ENCODE data around the gene COX14.

Gene COX14

DNA sequence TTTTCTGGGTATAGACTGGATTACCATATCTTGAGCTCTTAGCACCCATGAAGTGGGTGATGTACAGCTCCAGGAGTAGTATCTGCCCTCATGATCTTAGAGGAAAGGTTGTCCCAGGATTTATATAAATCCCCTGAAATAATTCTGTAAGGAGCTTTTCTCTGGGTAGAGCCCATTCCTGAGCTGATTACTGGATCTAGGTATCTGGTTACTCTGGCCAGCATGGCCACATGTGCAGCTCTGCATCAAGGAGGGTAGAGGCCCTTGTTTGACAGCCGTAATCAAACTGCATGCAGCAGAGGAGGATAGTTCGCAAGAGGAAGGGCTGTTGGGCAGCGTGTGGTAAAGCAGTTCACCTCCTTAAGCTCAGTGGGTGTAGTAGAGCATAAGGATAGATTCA is 8.5 kb downstream of the COX14 start:
- H3K27ac ChIP-seq (ENCODE audit: extremely low read depth, low read depth, low read length), result no peak overlapping the region
- no peak overlapping the region for H3K4me3 ChIP-seq (ENCODE audit: low read depth, low read length)
- H3K9me3 ChIP-seq (ENCODE audit: control insufficient read depth, insufficient read depth, low read depth, low read length), result no peaks in the 10 kb centered on the region
- TF ChIP-seq ZNF350 (tag by site-specific recombination; IDR thresholded peaks at IDR 0.05) (no peak), ZNF777 (tag by site-specific recombination; IDR thresholded peaks at IDR 0.05; ENCODE audit: borderline replicate concordance) (no peak), ZNF157 (tag by site-specific recombination; IDR thresholded peaks at IDR 0.05) (no peak), EGR2 (tag by site-specific recombination; IDR thresholded peaks at IDR 0.05; ENCODE audit: low read depth) (no peak), ZNF37A (tag by site-specific recombination; IDR thresholded peaks at IDR 0.05) (no peak), ZNF544 (tag by site-specific recombination; IDR thresholded peaks at IDR 0.05) (no peak), ZXDB (tag by site-specific recombination; IDR thresholded peaks at IDR 0.05) (no peak), ZNF274 (IDR thresholded peaks at IDR 0.05; ENCODE audit: low read length) (no peak), ZNF274 (tag by site-specific recombination; IDR thresholded peaks at IDR 0.05; ENCODE audit: borderline replicate concordance) (no peak), ZNF426 (tag by site-specific recombination; IDR thresholded peaks at IDR 0.05) (no peak), ZNF10 (tag by site-specific recombination; IDR thresholded peaks at IDR 0.05) (no peak), IKZF3 (tag by site-specific recombination; IDR thresholded peaks at IDR 0.05) (no peak), ZNF132 (tag by site-specific recombination; IDR thresholded peaks at IDR 0.05; ENCODE audit: borderline replicate concordance) (no peak), KLF16 (tag by site-specific recombination; IDR thresholded peaks at IDR 0.05) (no peak)
- TF ChIP-seq, protein P1, sequence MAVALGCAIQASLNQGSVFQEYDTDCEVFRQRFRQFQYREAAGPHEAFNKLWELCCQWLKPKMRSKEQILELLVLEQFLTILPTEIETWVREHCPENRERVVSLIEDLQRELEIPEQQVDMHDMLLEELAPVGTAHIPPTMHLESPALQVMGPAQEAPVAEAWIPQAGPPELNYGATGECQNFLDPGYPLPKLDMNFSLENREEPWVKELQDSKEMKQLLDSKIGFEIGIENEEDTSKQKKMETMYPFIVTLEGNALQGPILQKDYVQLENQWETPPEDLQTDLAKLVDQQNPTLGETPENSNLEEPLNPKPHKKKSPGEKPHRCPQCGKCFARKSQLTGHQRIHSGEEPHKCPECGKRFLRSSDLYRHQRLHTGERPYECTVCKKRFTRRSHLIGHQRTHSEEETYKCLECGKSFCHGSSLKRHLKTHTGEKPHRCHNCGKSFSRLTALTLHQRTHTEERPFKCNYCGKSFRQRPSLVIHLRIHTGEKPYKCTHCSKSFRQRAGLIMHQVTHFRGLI (tag by site-specific recombination; IDR thresholded peaks at IDR 0.05), result no peak
- H3K4me1 ChIP-seq (ENCODE audit: control insufficient read depth, insufficient read depth, low read length), result 0 out of 2 replicates have a peak, but pooled peaks cover 2% of the 10 kb centered on the region
- POLR2A ChIA-PET, result interaction anchor here (1.5 kb wide), 1 partner anchor 8 kb away, joined by 8 read pairs; the partner anchor contains the start of gene COX14
- H3K36me3 ChIP-seq (ENCODE audit: control insufficient read depth in 2 of 2, insufficient read depth in 1 of 2, low read length in 2 of 2), result peaks cover 15 to 56% of the 10 kb centered on the region in 2 experiments
- CTCF ChIA-PET, result interaction anchor here (2.9 kb wide), 1 partner anchor 9 kb away, joined by 13 read pairs; the partner anchor contains the start of gene COX14

DNA sequence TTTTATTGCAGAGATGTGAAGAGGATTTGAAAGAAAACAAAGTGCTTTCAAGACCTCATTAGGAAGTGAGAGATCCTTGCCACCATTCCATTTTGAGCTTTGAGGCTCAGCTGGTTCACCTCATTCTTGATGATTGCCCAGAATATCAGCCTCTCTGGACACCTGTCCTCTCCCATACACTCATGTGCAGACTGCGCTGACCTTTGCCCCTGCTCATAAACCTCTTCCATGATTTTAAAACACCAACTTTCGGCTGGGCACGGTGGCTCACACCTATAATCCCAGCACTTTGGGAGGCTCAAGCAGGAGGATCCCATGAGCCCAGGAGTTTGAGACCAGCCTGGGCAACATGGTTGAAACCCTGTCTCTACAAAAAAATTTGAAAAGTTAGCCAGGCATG is 8.9 kb downstream of the COX14 start:
- ChIA-PET CTCF (interaction anchor here (2.9 kb wide), 1 partner anchor 9 kb away, joined by 13 read pairs; the partner anchor contains the start of gene COX14), POLR2A (interaction anchor here (1.5 kb wide), 1 partner anchor 9 kb away, joined by 8 read pairs; the partner anchor contains the start of gene COX14)
- no peaks in the 10 kb centered on the region for H3K9me3 ChIP-seq (ENCODE audit: control insufficient read depth, insufficient read depth, low read depth, low read length)
- H3K4me1 ChIP-seq (ENCODE audit: control insufficient read depth, insufficient read depth, low read length), result 0 out of 2 replicates have a peak, but pooled peaks cover 2% of the 10 kb centered on the region
- H3K4me3 ChIP-seq (ENCODE audit: low read depth, low read length), result no peak overlapping the region
- peaks cover 15 to 53% of the 10 kb centered on the region in 2 experiments for H3K36me3 ChIP-seq (ENCODE audit: control insufficient read depth in 2 of 2, insufficient read depth in 1 of 2, low read length in 2 of 2)
- TF ChIP-seq, protein P2, sequence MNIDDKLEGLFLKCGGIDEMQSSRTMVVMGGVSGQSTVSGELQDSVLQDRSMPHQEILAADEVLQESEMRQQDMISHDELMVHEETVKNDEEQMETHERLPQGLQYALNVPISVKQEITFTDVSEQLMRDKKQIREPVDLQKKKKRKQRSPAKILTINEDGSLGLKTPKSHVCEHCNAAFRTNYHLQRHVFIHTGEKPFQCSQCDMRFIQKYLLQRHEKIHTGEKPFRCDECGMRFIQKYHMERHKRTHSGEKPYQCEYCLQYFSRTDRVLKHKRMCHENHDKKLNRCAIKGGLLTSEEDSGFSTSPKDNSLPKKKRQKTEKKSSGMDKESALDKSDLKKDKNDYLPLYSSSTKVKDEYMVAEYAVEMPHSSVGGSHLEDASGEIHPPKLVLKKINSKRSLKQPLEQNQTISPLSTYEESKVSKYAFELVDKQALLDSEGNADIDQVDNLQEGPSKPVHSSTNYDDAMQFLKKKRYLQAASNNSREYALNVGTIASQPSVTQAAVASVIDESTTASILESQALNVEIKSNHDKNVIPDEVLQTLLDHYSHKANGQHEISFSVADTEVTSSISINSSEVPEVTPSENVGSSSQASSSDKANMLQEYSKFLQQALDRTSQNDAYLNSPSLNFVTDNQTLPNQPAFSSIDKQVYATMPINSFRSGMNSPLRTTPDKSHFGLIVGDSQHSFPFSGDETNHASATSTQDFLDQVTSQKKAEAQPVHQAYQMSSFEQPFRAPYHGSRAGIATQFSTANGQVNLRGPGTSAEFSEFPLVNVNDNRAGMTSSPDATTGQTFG (tag by site-specific recombination; IDR thresholded peaks at IDR 0.05; ENCODE audit: borderline replicate concordance), result no peak
- TF ChIP-seq ZBTB21 (tag by site-specific recombination; IDR thresholded peaks at IDR 0.05) (no peak), ZNF473 (tag by site-specific recombination; IDR thresholded peaks at IDR 0.05) (no peak), GFI1B (tag by site-specific recombination; IDR thresholded peaks at IDR 0.05) (no peak), ZNF37A (tag by site-specific recombination; IDR thresholded peaks at IDR 0.05) (no peak), ZNF837 (tag by site-specific recombination; IDR thresholded peaks at IDR 0.05) (no peak)
- TF ChIP-seq, protein P3, sequence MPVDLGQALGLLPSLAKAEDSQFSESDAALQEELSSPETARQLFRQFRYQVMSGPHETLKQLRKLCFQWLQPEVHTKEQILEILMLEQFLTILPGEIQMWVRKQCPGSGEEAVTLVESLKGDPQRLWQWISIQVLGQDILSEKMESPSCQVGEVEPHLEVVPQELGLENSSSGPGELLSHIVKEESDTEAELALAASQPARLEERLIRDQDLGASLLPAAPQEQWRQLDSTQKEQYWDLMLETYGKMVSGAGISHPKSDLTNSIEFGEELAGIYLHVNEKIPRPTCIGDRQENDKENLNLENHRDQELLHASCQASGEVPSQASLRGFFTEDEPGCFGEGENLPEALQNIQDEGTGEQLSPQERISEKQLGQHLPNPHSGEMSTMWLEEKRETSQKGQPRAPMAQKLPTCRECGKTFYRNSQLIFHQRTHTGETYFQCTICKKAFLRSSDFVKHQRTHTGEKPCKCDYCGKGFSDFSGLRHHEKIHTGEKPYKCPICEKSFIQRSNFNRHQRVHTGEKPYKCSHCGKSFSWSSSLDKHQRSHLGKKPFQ (tag by site-specific recombination; IDR thresholded peaks at IDR 0.05), result no peak
- TF ChIP-seq, protein P4, sequence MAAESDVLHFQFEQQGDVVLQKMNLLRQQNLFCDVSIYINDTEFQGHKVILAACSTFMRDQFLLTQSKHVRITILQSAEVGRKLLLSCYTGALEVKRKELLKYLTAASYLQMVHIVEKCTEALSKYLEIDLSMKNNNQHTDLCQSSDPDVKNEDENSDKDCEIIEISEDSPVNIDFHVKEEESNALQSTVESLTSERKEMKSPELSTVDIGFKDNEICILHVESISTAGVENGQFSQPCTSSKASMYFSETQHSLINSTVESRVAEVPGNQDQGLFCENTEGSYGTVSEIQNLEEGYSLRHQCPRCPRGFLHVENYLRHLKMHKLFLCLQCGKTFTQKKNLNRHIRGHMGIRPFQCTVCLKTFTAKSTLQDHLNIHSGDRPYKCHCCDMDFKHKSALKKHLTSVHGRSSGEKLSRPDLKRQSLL (tag by site-specific recombination; IDR thresholded peaks at IDR 0.05), result no peak
- H3K27ac ChIP-seq (ENCODE audit: extremely low read depth, low read depth, low read length), result no peak overlapping the region

Measured in HEK293 (cell line).